H1 (cell line): Measurements from ENCODE around the gene VIPR1. TPM values are rescaled to one million over a fixed set of nuclear protein-coding genes. Genes with fewer than 3 reads are reported as not detected.

Experiments
- CTCF ChIA-PET: fragments of 300-600 bp; sonication (Branson Sonifier 250); formaldehyde crosslinking; loops from one replicate; lab custom pipeline; 2021; ENCODE audit not compliant: partially characterized antibody; lab: Charles Lee
- POLR2A ChIA-PET: fragments of 300-600 bp; sonication (Branson Sonifier 250); formaldehyde crosslinking; loops from one replicate; lab custom pipeline; 2021; ENCODE audit warnings: inconsistent platforms; ENCODE audit not compliant: partially characterized antibody; lab: Charles Lee
- DNase-seq, 2 experiments: peaks; one replicate each; pipeline versions ENCODE4 v3.0.0 to v3.0.0-alpha.2; 2010 to 2022; ENCODE audit warnings: low spot score in 2 of 2, low read depth in 1 of 2, mixed read lengths in 1 of 2
- FAIRE-seq: peaks from 2 replicates; lab custom pipeline; 2011; peaks lifted over from hg19 to GRCh38; lab: Jason Lieb, UNC
- H2AFZ ChIP-seq: 2 replicates; pipeline ENCODE4 v1.8.1; 2012; ENCODE audit warnings: low read length, inconsistent platforms
- H2AK5ac ChIP-seq: 2 replicates; pipeline ENCODE4 v1.6.1; 2013; ENCODE audit warnings: low read depth, low read length
- H2BK120ac ChIP-seq: replicated peaks from 2 replicates; pipeline ENCODE3; 2013; ENCODE audit warnings: low read depth, low read length, inconsistent platforms
- H2BK12ac ChIP-seq: 2 replicates; pipeline ENCODE4 v1.6.1; 2013; ENCODE audit warnings: low read depth, low read length
- H2BK15ac ChIP-seq: 2 replicates; pipeline ENCODE4 v1.6.1; 2013; ENCODE audit warnings: low read length
- H2BK20ac ChIP-seq: 2 replicates; pipeline ENCODE4 v1.6.1; 2013; ENCODE audit warnings: low read length
- H2BK5ac ChIP-seq: 2 replicates; pipeline ENCODE4 v1.6.1; 2013; ENCODE audit warnings: low read depth, low read length
- H3K14ac ChIP-seq: 2 replicates; pipeline ENCODE4 v1.6.1; 2013; ENCODE audit warnings: inconsistent platforms; ENCODE audit not compliant: insufficient read length
- H3K18ac ChIP-seq: 2 replicates; pipeline ENCODE4 v1.6.1; 2013; ENCODE audit warnings: low read length; ENCODE audit errors: extremely low read depth
- H3K23ac ChIP-seq: 2 replicates; pipeline ENCODE4 v1.6.1; 2013; ENCODE audit warnings: inconsistent platforms; ENCODE audit not compliant: insufficient read length
- H3K23me2 ChIP-seq: 2 replicates; pipeline ENCODE4 v1.6.1; 2013; ENCODE audit warnings: low read depth, low read length
- H3K27ac ChIP-seq: 2 replicates; pipeline ENCODE4 v1.6.1; 2011; ENCODE audit warnings: low read depth, low read length, inconsistent platforms
- H3K27me3 ChIP-seq, 4 experiments: replicated peaks in 1 of 4; 1 replicate in 1 of 4; 2 replicates in 3 of 4; pipeline versions ENCODE4 v1.6.1 to v1.8.1; 2011 to 2013; ENCODE audit warnings: low read length in 3 of 4, mild to moderate bottlenecking in 3 of 4, inconsistent platforms in 2 of 4, mixed read lengths in 2 of 4, moderate library complexity in 1 of 4; ENCODE audit not compliant: control insufficient read depth in 3 of 4, insufficient read depth in 3 of 4; ENCODE audit errors: extremely low read depth in 1 of 4
- H3K36me3 ChIP-seq, 4 experiments: 2 replicates each; pipeline versions ENCODE4 v1.6.1 to v1.8.1; 2011 to 2013; ENCODE audit warnings: mild to moderate bottlenecking in 4 of 4, low read length in 3 of 4, moderate library complexity in 2 of 4, control low read depth in 1 of 4, inconsistent platforms in 1 of 4; ENCODE audit not compliant: insufficient read depth in 4 of 4, control insufficient read depth in 2 of 4
- H3K4ac ChIP-seq: replicated peaks from 2 replicates; pipeline ENCODE3; 2013; ENCODE audit warnings: low read length, low read depth, mixed read lengths, inconsistent platforms; ENCODE audit not compliant: insufficient read length
- H3K4me1 ChIP-seq, 4 experiments: replicated peaks in 1 of 4; 1 replicate in 1 of 4; 2 replicates in 3 of 4; pipeline versions ENCODE4 v1.6.1 to v1.8.1; 2011 to 2013; ENCODE audit warnings: low read length in 3 of 4, inconsistent platforms in 2 of 4, mixed read lengths in 1 of 4; ENCODE audit not compliant: insufficient read depth in 4 of 4, control insufficient read depth in 3 of 4
- H3K4me2 ChIP-seq, 2 experiments: 2 replicates each; pipeline versions ENCODE4 v1.6.1 to v1.8.1; 2011 to 2013; ENCODE audit warnings: low read depth in 2 of 2, low read length in 2 of 2, control low read depth in 1 of 2, inconsistent platforms in 1 of 2, mild to moderate bottlenecking in 1 of 2; ENCODE audit not compliant: insufficient read depth in 1 of 2
- H3K4me3 ChIP-seq, 4 experiments: fragments of 200-600, 300-600 bp in 1 of 4; sonication (generic), shearing (Covaris generic), sonication (Bioruptor Twin) in 1 of 4; 2 replicates each; pipeline versions ENCODE4 v1.5.1 to v1.8.1; 2011 to 2016; ENCODE audit warnings: low read length in 4 of 4, low read depth in 3 of 4, control low read depth in 2 of 4, inconsistent platforms in 2 of 4, mild to moderate bottlenecking in 2 of 4, mixed read lengths in 1 of 4, moderate library complexity in 1 of 4; ENCODE audit not compliant: insufficient read depth in 2 of 4; ENCODE audit errors: extremely low read depth in 1 of 4
- H3K56ac ChIP-seq: replicated peaks from 2 replicates; pipeline ENCODE3; 2013; ENCODE audit warnings: low read depth, mild to moderate bottlenecking, mixed read lengths, low read length, inconsistent platforms; ENCODE audit not compliant: insufficient read length
- H3K79me1 ChIP-seq: 2 replicates; pipeline ENCODE4 v1.6.1; 2013; ENCODE audit warnings: low read depth, low read length, control low read depth
- H3K79me2 ChIP-seq, 2 experiments: 2 replicates each; pipeline versions ENCODE4 v1.6.1 to v1.8.1; 2012 to 2013; ENCODE audit warnings: low read length in 2 of 2, mild to moderate bottlenecking in 2 of 2, inconsistent platforms in 1 of 2; ENCODE audit not compliant: insufficient read depth in 2 of 2, control insufficient read depth in 1 of 2
- H3K9ac ChIP-seq, 4 experiments: replicated peaks in 1 of 4; 1 replicate in 1 of 4; 2 replicates in 3 of 4; pipeline versions ENCODE4 v1.6.1 to v1.8.1; 2011 to 2013; ENCODE audit warnings: low read depth in 3 of 4, low read length in 3 of 4, control low read depth in 2 of 4, mild to moderate bottlenecking in 2 of 4, moderate library complexity in 2 of 4, inconsistent platforms in 1 of 4; ENCODE audit errors: extremely low read depth in 1 of 4
- H3K9me3 ChIP-seq, 2 experiments: 2 replicates each; pipeline versions ENCODE4 v1.6.1 to v1.8.1; 2012 to 2013; ENCODE audit warnings: mild to moderate bottlenecking in 2 of 2, moderate library complexity in 2 of 2, control low read depth in 1 of 2, inconsistent platforms in 1 of 2, low read depth in 1 of 2, low read length in 1 of 2, mixed read lengths in 1 of 2; ENCODE audit not compliant: insufficient read depth in 2 of 2
- H4K20me1 ChIP-seq, 2 experiments: replicated peaks in 1 of 2; 2 replicates each; pipeline versions ENCODE3 to v1.8.1; 2011 to 2013; ENCODE audit warnings: inconsistent platforms in 2 of 2, low read length in 2 of 2, mild to moderate bottlenecking in 1 of 2; ENCODE audit not compliant: insufficient read depth in 2 of 2, control insufficient read depth in 1 of 2
- H4K5ac ChIP-seq: 2 replicates; pipeline ENCODE4 v1.6.1; 2013; ENCODE audit warnings: low read length, low read depth, mixed read lengths, inconsistent platforms; ENCODE audit not compliant: insufficient read length
- H4K8ac ChIP-seq: 2 replicates; pipeline ENCODE4 v1.8.0; 2013; ENCODE audit warnings: mild to moderate bottlenecking, moderate library complexity, low read length, inconsistent platforms; ENCODE audit not compliant: insufficient read depth; ENCODE audit errors: extremely low read depth
- H4K91ac ChIP-seq: replicated peaks from 2 replicates; pipeline ENCODE3; 2013; ENCODE audit warnings: low read length, mixed read lengths, inconsistent platforms; ENCODE audit not compliant: insufficient read length
- CTCF ChIP-seq, 3 experiments: IDR thresholded peaks; 1 replicate in 2 of 3; 2 replicates in 1 of 3; pipeline versions ENCODE4 v1.5.1 to v1.6.1; 2011; ENCODE audit warnings: low read length in 3 of 3, mild to moderate bottlenecking in 3 of 3, inconsistent platforms in 2 of 3, low read depth in 1 of 3, moderate library complexity in 1 of 3; ENCODE audit not compliant: insufficient read depth in 1 of 3; ENCODE audit errors: control extremely low read depth in 1 of 3
- KDM1A ChIP-seq: fragments of 200-600, 300-600 bp; sonication (generic); IDR thresholded peaks from 2 replicates; pipeline ENCODE4 v1.7.1; 2016; ENCODE audit warnings: mild to moderate bottlenecking, low read length, borderline replicate concordance
- POLR2AphosphoS5 ChIP-seq: IDR thresholded peaks from 2 replicates; pipeline ENCODE4 v1.6.1; 2011; ENCODE audit warnings: low read depth, low read length
- RAD21 ChIP-seq, 2 experiments: IDR thresholded peaks in 1 of 2; conservative IDR thresholded peaks in 1 of 2; 2 replicates each; pipeline ENCODE4 v1.6.1; 2011; ENCODE audit warnings: low read depth in 2 of 2, low read length in 2 of 2, improper control_type of control experiment in 1 of 2, inconsistent platforms in 1 of 2, mild to moderate bottlenecking in 1 of 2, moderate library complexity in 1 of 2
- SIN3A ChIP-seq, 2 experiments: IDR thresholded peaks in 1 of 2; conservative IDR thresholded peaks in 1 of 2; 2 replicates each; pipeline ENCODE4 v1.6.1; 2011 to 2012; ENCODE audit warnings: low read length in 2 of 2, improper control_type of control experiment in 1 of 2, low read depth in 1 of 2, mild to moderate bottlenecking in 1 of 2
- SP1 ChIP-seq: IDR thresholded peaks from 2 replicates; pipeline ENCODE4 v1.6.1; 2011; ENCODE audit warnings: low read depth, low read length
- WGBS, 2 experiments: shearing (Covaris generic) in 1 of 2; methylation state at CpG; one replicate each; pipeline versions ENCODE4 v1.1.6 to v1.1.7; 2013 to 2015; ENCODE audit warnings: low lambda C conversion rate in 2 of 2, mixed read lengths in 2 of 2, inconsistent platforms in 1 of 2, low coverage in 1 of 2, missing lambda C conversion rate in 1 of 2; ENCODE audit not compliant: insufficient replicate concordance in 2 of 2, insufficient coverage in 1 of 2, insufficient read length in 1 of 2; ENCODE audit errors: extremely low coverage in 1 of 2, missing lambda C conversion rate in 1 of 2; 5-methylcytosine and 5-hydroxymethylcytosine counted together
- polyA plus RNA-seq, 7 experiments: library from polyadenylated mRNA; depleted of rRNA in 3 of 7; stranded (reverse) in 5 of 7; unstranded in 2 of 7; fragments of >200 nt in 5 of 7; fragments of 200-250 nt in 2 of 7; gene quantifications; 1 replicate in 5 of 7; 2 replicates in 1 of 7; 4 replicates in 1 of 7; pipeline versions ENCODE4 v1.2.1 to v1.2.3, GENCODE V29; 2011 to 2013; ENCODE audit warnings: missing spikeins in 2 of 7, mixed read lengths in 2 of 7
- total RNA-seq: library from RNA; stranded (reverse); fragmentation: NEBNext Ultra II Directional; extraction: Animal tissue kit (Norgen Biotek cat#: 25700); gene quantifications from 2 replicates; pipeline ENCODE4 v1.2.1, GENCODE V29; 2021

VIPR1 gene
- total and polyA plus RNA-seq, 2 of the 8 experiments (the other 6 are each of a cell fraction or from before 2014, with no cell fraction given): 7.8 to 10.1 TPM

GRCh38 chr3:42581709-42582473 lies 79.4 kb downstream of the VIPR1 start, which contains the start of gene SEC22C:
Gene SEC22C, minus strand, starts transcription at chr3:42581967. Its CDS starts 12,921 bp downstream, at chr3:42569046.
- Histone ChIP-seq H2BK120ac (peak within 1 kb of the TSS; percentile 38), H3K4me1 (peaks cover 2 to 14% (median 5%) of the 10 kb centered on the region in 4 experiments; a peak in 6 of 7 replicates), H4K91ac (no peak within 1 kb of the TSS), H3K4ac (peak within 1 kb of the TSS; percentile 92), H2AK5ac (no peak within 1 kb of the TSS), H3K36me3 (peaks cover 0 to 4% (median 0%) of the 10 kb centered on the region in 4 experiments; a peak in 1 of 8 replicates), H3K4me3 (peak within 1 kb of the TSS; percentile 70 to 94 (median 86)), H2BK20ac (no peak within 1 kb of the TSS), H4K5ac (peak within 1 kb of the TSS; percentile 96), H3K18ac (peak within 1 kb of the TSS; percentile 26; the same call in 1 of the 2 replicates), H4K8ac (peak within 1 kb of the TSS; percentile 87; the same call in 1 of the 2 replicates), H3K4me2 (peak within 1 kb of the TSS; percentile 60 to 80), H3K79me1 (no peaks in the 10 kb centered on the region; the same call in none of the 2 replicates), H3K27ac (peak within 1 kb of the TSS; percentile 77), H2AFZ (peak within 1 kb of the TSS; percentile 6; the same call in 1 of the 2 replicates), H3K79me2 (peaks cover 0 to 49% of the 10 kb centered on the region in 2 experiments; a peak in 3 of 4 replicates), H3K27me3 (no peaks in the 10 kb centered on the region), H2BK15ac (peak within 1 kb of the TSS; percentile 97; the same call in 1 of the 2 replicates), H3K56ac (peak within 1 kb of the TSS; percentile 43), H2BK12ac (peak within 1 kb of the TSS; percentile 2; the same call in 1 of the 2 replicates), H3K14ac (no peak within 1 kb of the TSS), H2BK5ac (peak within 1 kb of the TSS; percentile 79), H4K20me1 (no peaks in the 10 kb centered on the region), H3K23me2 (peaks cover 10% of the 10 kb centered on the region), H3K9me3 (no peaks in the 10 kb centered on the region), H3K23ac (no peak within 1 kb of the TSS), H3K9ac (peak within 1 kb of the TSS; percentile 74 to 83 (median 80))
- POLR2A ChIA-PET: interaction anchor here (0.6 to 4.7 kb wide), 17 partner anchors 9 to 1494 kb away, joined by 3 to 73 read pairs (median 6); partner anchors contain the start of genes NKTR and SS18L2
- CTCF ChIA-PET: interaction anchor here (1.0 to 4.2 kb wide), 8 partner anchors 10 to 168 kb away, joined by 3 to 21 read pairs (median 8); partner anchors contain the start of gene NKTR
- DNase-seq (peak; percentile 88 to 96), FAIRE-seq (no peak)
- WGBS, 2 experiments: 0% methylated on average over 46 of the region's 77 CpGs; no CpG with 5 or more reads in 1 of the 2 experiments
- TF ChIP-seq SP1: peak; percentile 74; the same call in 1 of the 2 replicates
- peak; percentile 26 to 28; a peak in 2 of 4 replicates for TF ChIP-seq SIN3A (conservative IDR thresholded peaks at IDR 0.05 in 1 of 2, IDR thresholded peaks at IDR 0.05 in 1 of 2; ENCODE audit: low read depth in 1 of 2, low read length in 2 of 2)
- peak; percentile 87 for TF ChIP-seq POLR2AphosphoS5
- no peak for TF ChIP-seq KDM1A
- peak; percentile 28 to 47 (median 40); a peak in 3 of 4 replicates for TF ChIP-seq CTCF (IDR thresholded peaks at IDR 0.05; ENCODE audit: control extremely low read depth in 1 of 3, insufficient read depth in 1 of 3, low read depth in 1 of 3, low read length in 3 of 3)
- TF ChIP-seq RAD21 (IDR thresholded peaks at IDR 0.05 in 1 of 2, conservative IDR thresholded peaks at IDR 0.05 in 1 of 2; ENCODE audit: low read depth in 2 of 2, low read length in 2 of 2): peak; percentile 60; a peak in 3 of 4 replicates
